Neural cell (in vitro differentiated cells): ENCODE data around the gene RLN3.

Experiments used
- EP300 ChIP-seq: fragments of 450-650 bp; conservative IDR thresholded peaks from 2 replicates; pipeline ENCODE4 v1.6.1; 2014; ENCODE audit warnings: antibody characterized with exemption, mild to moderate bottlenecking, moderate library complexity; ENCODE audit not compliant: poor library complexity, severe bottlenecking
- EZH2 ChIP-seq: fragments of 200-600, 300-800 bp; shearing (Covaris generic), sonication (generic); IDR thresholded peaks from 2 replicates; pipeline ENCODE4 v1.6.1; 2014; ENCODE audit warnings: antibody characterized with exemption, low read length, borderline replicate concordance, mild to moderate bottlenecking; ENCODE audit not compliant: insufficient read depth, poor library complexity, severe bottlenecking
- MXI1 ChIP-seq: fragments of 450-650 bp; conservative IDR thresholded peaks from 2 replicates; pipeline ENCODE4 v1.6.1; 2014; ENCODE audit warnings: antibody characterized with exemption, mild to moderate bottlenecking; ENCODE audit not compliant: poor library complexity, severe bottlenecking
- POLR2AphosphoS5 ChIP-seq: IDR thresholded peaks from 2 replicates; pipeline ENCODE4 v1.6.1; 2012
- REST ChIP-seq: IDR thresholded peaks from 2 replicates; pipeline ENCODE4 v1.6.1; 2012; ENCODE audit warnings: borderline replicate concordance
- SMC3 ChIP-seq: fragments of 450-650 bp; conservative IDR thresholded peaks from 2 replicates; pipeline ENCODE4 v1.6.1; 2014; ENCODE audit warnings: antibody characterized with exemption, mild to moderate bottlenecking, moderate library complexity; ENCODE audit not compliant: poor library complexity
- TAF1 ChIP-seq: IDR thresholded peaks from 2 replicates; pipeline ENCODE4 v1.6.1; 2012; ENCODE audit warnings: low read depth
- TF ChIP-seq, protein P1 (sequence below): fragments of 450-650 bp; IDR thresholded peaks from 2 replicates; pipeline ENCODE4 v1.5.1; 2014; ENCODE audit warnings: antibody characterized with exemption, mild to moderate bottlenecking, moderate library complexity; ENCODE audit not compliant: poor library complexity, severe bottlenecking

DNA sequence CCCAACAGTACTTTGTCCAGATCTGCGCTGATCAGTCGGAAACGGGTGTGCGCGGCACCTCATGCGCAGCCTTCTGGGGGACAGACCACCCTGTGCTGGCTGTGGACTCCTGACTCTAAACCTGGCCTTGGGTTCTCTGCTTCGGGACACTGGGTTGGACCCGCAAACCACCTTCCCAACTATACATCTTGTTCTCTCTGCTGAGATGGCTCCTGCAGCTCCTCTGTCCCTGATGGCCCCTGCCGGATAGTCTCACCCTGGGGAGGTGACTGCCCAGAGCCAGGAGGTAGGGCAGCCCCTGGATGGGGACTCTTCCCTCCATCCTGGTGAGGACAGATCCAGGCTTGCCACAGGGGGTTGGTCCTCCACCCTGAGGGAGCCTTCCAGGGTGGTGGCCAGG is 45.2 kb upstream of the RLN3 start:
- TF ChIP-seq EZH2 (no peak), POLR2AphosphoS5 (no peak), MXI1 (no peak), SMC3 (no peak), REST (no peak), EP300 (no peak), TAF1 (no peak)
- TF ChIP-seq, protein P1, sequence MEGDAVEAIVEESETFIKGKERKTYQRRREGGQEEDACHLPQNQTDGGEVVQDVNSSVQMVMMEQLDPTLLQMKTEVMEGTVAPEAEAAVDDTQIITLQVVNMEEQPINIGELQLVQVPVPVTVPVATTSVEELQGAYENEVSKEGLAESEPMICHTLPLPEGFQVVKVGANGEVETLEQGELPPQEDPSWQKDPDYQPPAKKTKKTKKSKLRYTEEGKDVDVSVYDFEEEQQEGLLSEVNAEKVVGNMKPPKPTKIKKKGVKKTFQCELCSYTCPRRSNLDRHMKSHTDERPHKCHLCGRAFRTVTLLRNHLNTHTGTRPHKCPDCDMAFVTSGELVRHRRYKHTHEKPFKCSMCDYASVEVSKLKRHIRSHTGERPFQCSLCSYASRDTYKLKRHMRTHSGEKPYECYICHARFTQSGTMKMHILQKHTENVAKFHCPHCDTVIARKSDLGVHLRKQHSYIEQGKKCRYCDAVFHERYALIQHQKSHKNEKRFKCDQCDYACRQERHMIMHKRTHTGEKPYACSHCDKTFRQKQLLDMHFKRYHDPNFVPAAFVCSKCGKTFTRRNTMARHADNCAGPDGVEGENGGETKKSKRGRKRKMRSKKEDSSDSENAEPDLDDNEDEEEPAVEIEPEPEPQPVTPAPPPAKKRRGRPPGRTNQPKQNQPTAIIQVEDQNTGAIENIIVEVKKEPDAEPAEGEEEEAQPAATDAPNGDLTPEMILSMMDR, result no peak
